GM12878 (cell line): ENCODE measurements around the gene MAL. TPM values are rescaled to one million over a fixed set of nuclear protein-coding genes. Genes with fewer than 3 reads are reported as not detected.

Experiments
- ATAC-seq: fragments of 200-7000 bp; cut with Tn5 transposase; 3 replicates; pipeline ENCODE4 v1.9.1; 2020; ENCODE audit warnings: mild to moderate bottlenecking, moderate library complexity
- BruUV-seq: library from RNA; stranded (reverse); fragments of 400-500 nt; replicated peaks from 2 replicates; lab custom pipeline; 2021; lab: Mats Ljungman, UMichigan
- CTCF ChIA-PET: fragments of 300-600 bp; sonication (Branson Sonifier 250); formaldehyde crosslinking; extraction: SDS; loops from one replicate; lab custom pipeline; 2021; ENCODE audit warnings: inconsistent platforms; lab: Yijun Ruan, JAX
- POLR2A ChIA-PET: fragments of 350-600 bp; formaldehyde crosslinking; extraction: SDS; loops from one replicate; lab custom pipeline; 2021; ENCODE audit warnings: inconsistent platforms; lab: Charles Lee
- RAD21 ChIA-PET: fragments of 300-600 bp; sonication (Branson Sonifier 250); formaldehyde crosslinking; loops from one replicate; lab custom pipeline; 2023; ENCODE audit warnings: antibody characterized with exemption; ENCODE audit not compliant: unreplicated experiment; lab: Charles Lee
- SMC1A ChIA-PET: fragments of 300-600 bp; sonication (Branson Sonifier 250); formaldehyde crosslinking; loops from one replicate; lab custom pipeline; 2023; ENCODE audit not compliant: unreplicated experiment, uncharacterized antibody; lab: Charles Lee
- DNase-seq: peaks from one replicate; pipeline ENCODE4 v3.0.0-alpha.2; 2011; ENCODE audit warnings: low read depth, low spot score
- FAIRE-seq: peaks from 3 replicates; lab custom pipeline; 2011; peaks lifted over from hg19 to GRCh38; lab: Jason Lieb, UNC
- H2AFZ ChIP-seq: 2 replicates; pipeline ENCODE4 v1.6.0; 2011; ENCODE audit warnings: low read depth, low read length, control low read depth; ENCODE audit not compliant: control insufficient read depth
- H3K27ac ChIP-seq: 2 replicates; pipeline ENCODE4 v1.5.1; 2011; ENCODE audit warnings: control low read depth; ENCODE audit not compliant: control insufficient read depth, insufficient read depth
- H3K27me3 ChIP-seq, 2 experiments: replicated peaks in 1 of 2; 2 replicates each; pipeline versions ENCODE4 v1.6.0 to v1.6.1; 2011; ENCODE audit warnings: low read length in 1 of 2; ENCODE audit not compliant: control insufficient read depth in 2 of 2, insufficient read depth in 2 of 2
- H3K36me3 ChIP-seq, 2 experiments: 2 replicates each; pipeline ENCODE4 v1.5.1; 2011; ENCODE audit warnings: low read length in 1 of 2; ENCODE audit not compliant: control insufficient read depth in 2 of 2, insufficient read depth in 2 of 2
- H3K4me1 ChIP-seq: 2 replicates; pipeline ENCODE4 v1.6.1; 2011; ENCODE audit warnings: mild to moderate bottlenecking, low read length, moderate library complexity, mixed read lengths; ENCODE audit not compliant: control insufficient read depth, insufficient read depth
- H3K4me2 ChIP-seq: 2 replicates; pipeline ENCODE4 v1.6.0; 2011; ENCODE audit warnings: control low read depth; ENCODE audit not compliant: control insufficient read depth, insufficient read depth
- H3K4me3 ChIP-seq: fragments of 200-600 bp; sonication (generic); 2 replicates; pipeline ENCODE4 v1.5.1; 2016
- H3K79me2 ChIP-seq: 2 replicates; pipeline ENCODE4 v1.6.0; 2011; ENCODE audit warnings: low read length; ENCODE audit not compliant: control insufficient read depth, insufficient read depth
- H3K9ac ChIP-seq: 2 replicates; pipeline ENCODE4 v1.8.0; 2011; ENCODE audit warnings: low read length, control low read depth, mixed read lengths; ENCODE audit not compliant: control insufficient read depth, insufficient read depth
- H3K9me3 ChIP-seq: replicated peaks from 3 replicates; pipeline ENCODE4 v1.5.1; 2011; ENCODE audit warnings: mild to moderate bottlenecking, low read length; ENCODE audit not compliant: control insufficient read depth, insufficient read depth
- H4K20me1 ChIP-seq: 2 replicates; pipeline ENCODE4 v1.6.0; 2011; ENCODE audit not compliant: control insufficient read depth, insufficient read depth
- BACH1 ChIP-seq: fragments of 450-650 bp; IDR thresholded peaks from 2 replicates; pipeline ENCODE4 v1.6.1; 2017; ENCODE audit warnings: mild to moderate bottlenecking, borderline replicate concordance
- BMI1 ChIP-seq: fragments of 450-650 bp; IDR thresholded peaks from 2 replicates; pipeline ENCODE4 v1.6.1; 2016; ENCODE audit warnings: mild to moderate bottlenecking, moderate library complexity, borderline replicate concordance
- CBX3 ChIP-seq: fragments of 200-600 bp; sonication (generic); IDR thresholded peaks from 2 replicates; pipeline ENCODE4 v1.6.1; 2016; ENCODE audit warnings: low read depth, borderline replicate concordance
- IRF4 ChIP-seq: IDR thresholded peaks from 2 replicates; pipeline ENCODE4 v1.6.1; 2011; ENCODE audit warnings: low read depth, low read length
- NR2C2 ChIP-seq: IDR thresholded peaks from 2 replicates; pipeline ENCODE4 v1.6.1; 2011; ENCODE audit warnings: borderline replicate concordance, low read depth; ENCODE audit not compliant: control insufficient read depth, insufficient read length
- PAX8 ChIP-seq: fragments of 450-650 bp; IDR thresholded peaks from 2 replicates; pipeline ENCODE4 v1.6.1; 2017; ENCODE audit warnings: mild to moderate bottlenecking, moderate library complexity
- PML ChIP-seq: IDR thresholded peaks from 2 replicates; pipeline ENCODE4 v1.6.1; 2012; ENCODE audit warnings: low read length, inconsistent platforms
- POLR2AphosphoS5 ChIP-seq: IDR thresholded peaks from 2 replicates; pipeline ENCODE4 v1.6.1; 2011; ENCODE audit warnings: mild to moderate bottlenecking, low read length, inconsistent platforms
- WRNIP1 ChIP-seq: IDR thresholded peaks from 2 replicates; pipeline ENCODE4 v1.6.1; 2011; ENCODE audit warnings: low read depth, low read length, improper control_type of control experiment, borderline replicate concordance
- ZNF622 ChIP-seq: fragments of 450-650 bp; IDR thresholded peaks from 2 replicates; pipeline ENCODE4 v1.6.1; 2017; ENCODE audit warnings: mild to moderate bottlenecking, inconsistent platforms
- WGBS: methylation state at CpG from one replicate; pipeline ENCODE4 v1.1.6; 2016; ENCODE audit warnings: low lambda C conversion rate; ENCODE audit not compliant: insufficient replicate concordance, insufficient coverage; ENCODE audit errors: missing lambda C conversion rate; 5-methylcytosine and 5-hydroxymethylcytosine counted together
- in situ Hi-C: fragments of 300-500 bp; cut with MboI; formaldehyde crosslinking; loops from 9 replicates; pipeline ENCODE4 v1.14.3; 2018; ENCODE audit warnings: mixed read lengths
- intact Hi-C: fragments of 100-400 bp; cut with micrococcal nuclease; formaldehyde crosslinking; loops from one replicate; pipeline ENCODE4 v1.14.2; 2022; ENCODE audit not compliant: unreplicated experiment
- polyA plus RNA-seq, 11 experiments: library from polyadenylated mRNA; depleted of rRNA in 4 of 11; unstranded in 6 of 11; stranded (reverse) in 5 of 11; fragments of >200 nt; fragmentation: Nextera tagmentation in 4 of 11; fragmentation: Illumina TruSeq in 1 of 11; extraction: Ambion mirVana in 4 of 11; extraction: Trizol in 1 of 11; gene quantifications; 1 replicate in 1 of 11; 2 replicates in 10 of 11; pipeline versions ENCODE4 v1.2.1 to v1.2.3, GENCODE V29; 2011 to 2016; ENCODE audit warnings: inconsistent platforms in 2 of 11, missing spikeins in 2 of 11, low read depth in 1 of 11
- total RNA-seq, 4 experiments: library from RNA; depleted of rRNA in 3 of 4; stranded (reverse); fragments of >200 nt in 3 of 4; fragmentation: Illumina TruSeq in 1 of 4; extraction: Trizol in 1 of 4; gene quantifications; 2 replicates each; pipeline versions ENCODE4 v1.2.1 to v1.2.3, GENCODE V29; 2013 to 2021
- TF ChIP-seq, protein P1 (sequence below): IDR thresholded peaks from 2 replicates; pipeline ENCODE4 v1.6.1; 2012; ENCODE audit warnings: improper control_type of control experiment, low read depth, low read length; ENCODE audit not compliant: insufficient replicate concordance
- TF ChIP-seq, protein P2 (sequence below): fragments of 450-650 bp; IDR thresholded peaks from 2 replicates; pipeline ENCODE4 v1.6.1; 2016; ENCODE audit warnings: mild to moderate bottlenecking
- TF ChIP-seq, protein P3 (sequence below): IDR thresholded peaks from 2 replicates; pipeline ENCODE4 v1.6.1; 2012; ENCODE audit warnings: low read length, inconsistent platforms

MAL gene
- total and polyA plus RNA-seq, 10 of the 15 experiments (the other 5 are each of a cell fraction or from before 2014, with no cell fraction given), result 1.3 to 4.5 (median 1.7) TPM

DNA sequence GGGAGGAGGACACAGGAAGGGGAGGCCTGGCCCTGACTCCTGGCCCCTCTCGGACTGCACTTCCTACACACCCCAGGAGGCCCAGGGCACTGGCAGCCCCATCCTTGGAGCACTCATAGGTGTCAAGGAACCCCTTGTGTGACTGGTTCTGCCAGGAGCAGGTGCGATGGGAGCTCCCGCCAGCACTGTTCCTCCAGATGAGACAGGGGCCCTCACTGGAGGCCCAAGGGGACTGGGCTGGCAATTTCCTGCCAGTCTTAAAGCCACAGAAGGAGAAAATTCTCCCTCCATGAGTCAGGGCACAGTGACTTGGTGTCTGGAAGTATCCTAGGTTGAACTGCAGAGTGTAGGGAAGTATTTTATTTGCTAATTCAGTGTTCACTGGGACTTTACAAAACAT, 42.8 kb upstream of the MAL start (continued):
- TF ChIP-seq, protein P1, sequence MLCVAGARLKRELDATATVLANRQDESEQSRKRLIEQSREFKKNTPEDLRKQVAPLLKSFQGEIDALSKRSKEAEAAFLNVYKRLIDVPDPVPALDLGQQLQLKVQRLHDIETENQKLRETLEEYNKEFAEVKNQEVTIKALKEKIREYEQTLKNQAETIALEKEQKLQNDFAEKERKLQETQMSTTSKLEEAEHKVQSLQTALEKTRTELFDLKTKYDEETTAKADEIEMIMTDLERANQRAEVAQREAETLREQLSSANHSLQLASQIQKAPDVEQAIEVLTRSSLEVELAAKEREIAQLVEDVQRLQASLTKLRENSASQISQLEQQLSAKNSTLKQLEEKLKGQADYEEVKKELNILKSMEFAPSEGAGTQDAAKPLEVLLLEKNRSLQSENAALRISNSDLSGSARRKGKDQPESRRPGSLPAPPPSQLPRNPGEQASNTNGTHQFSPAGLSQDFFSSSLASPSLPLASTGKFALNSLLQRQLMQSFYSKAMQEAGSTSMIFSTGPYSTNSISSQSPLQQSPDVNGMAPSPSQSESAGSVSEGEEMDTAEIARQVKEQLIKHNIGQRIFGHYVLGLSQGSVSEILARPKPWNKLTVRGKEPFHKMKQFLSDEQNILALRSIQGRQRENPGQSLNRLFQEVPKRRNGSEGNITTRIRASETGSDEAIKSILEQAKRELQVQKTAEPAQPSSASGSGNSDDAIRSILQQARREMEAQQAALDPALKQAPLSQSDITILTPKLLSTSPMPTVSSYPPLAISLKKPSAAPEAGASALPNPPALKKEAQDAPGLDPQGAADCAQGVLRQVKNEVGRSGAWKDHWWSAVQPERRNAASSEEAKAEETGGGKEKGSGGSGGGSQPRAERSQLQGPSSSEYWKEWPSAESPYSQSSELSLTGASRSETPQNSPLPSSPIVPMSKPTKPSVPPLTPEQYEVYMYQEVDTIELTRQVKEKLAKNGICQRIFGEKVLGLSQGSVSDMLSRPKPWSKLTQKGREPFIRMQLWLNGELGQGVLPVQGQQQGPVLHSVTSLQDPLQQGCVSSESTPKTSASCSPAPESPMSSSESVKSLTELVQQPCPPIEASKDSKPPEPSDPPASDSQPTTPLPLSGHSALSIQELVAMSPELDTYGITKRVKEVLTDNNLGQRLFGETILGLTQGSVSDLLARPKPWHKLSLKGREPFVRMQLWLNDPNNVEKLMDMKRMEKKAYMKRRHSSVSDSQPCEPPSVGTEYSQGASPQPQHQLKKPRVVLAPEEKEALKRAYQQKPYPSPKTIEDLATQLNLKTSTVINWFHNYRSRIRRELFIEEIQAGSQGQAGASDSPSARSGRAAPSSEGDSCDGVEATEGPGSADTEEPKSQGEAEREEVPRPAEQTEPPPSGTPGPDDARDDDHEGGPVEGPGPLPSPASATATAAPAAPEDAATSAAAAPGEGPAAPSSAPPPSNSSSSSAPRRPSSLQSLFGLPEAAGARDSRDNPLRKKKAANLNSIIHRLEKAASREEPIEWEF, result no peak
- TF ChIP-seq, protein P2, sequence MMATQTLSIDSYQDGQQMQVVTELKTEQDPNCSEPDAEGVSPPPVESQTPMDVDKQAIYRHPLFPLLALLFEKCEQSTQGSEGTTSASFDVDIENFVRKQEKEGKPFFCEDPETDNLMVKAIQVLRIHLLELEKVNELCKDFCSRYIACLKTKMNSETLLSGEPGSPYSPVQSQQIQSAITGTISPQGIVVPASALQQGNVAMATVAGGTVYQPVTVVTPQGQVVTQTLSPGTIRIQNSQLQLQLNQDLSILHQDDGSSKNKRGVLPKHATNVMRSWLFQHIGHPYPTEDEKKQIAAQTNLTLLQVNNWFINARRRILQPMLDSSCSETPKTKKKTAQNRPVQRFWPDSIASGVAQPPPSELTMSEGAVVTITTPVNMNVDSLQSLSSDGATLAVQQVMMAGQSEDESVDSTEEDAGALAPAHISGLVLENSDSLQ, result no peak
- TF ChIP-seq ZNF622 (no peak), PAX8 (no peak)

DNA sequence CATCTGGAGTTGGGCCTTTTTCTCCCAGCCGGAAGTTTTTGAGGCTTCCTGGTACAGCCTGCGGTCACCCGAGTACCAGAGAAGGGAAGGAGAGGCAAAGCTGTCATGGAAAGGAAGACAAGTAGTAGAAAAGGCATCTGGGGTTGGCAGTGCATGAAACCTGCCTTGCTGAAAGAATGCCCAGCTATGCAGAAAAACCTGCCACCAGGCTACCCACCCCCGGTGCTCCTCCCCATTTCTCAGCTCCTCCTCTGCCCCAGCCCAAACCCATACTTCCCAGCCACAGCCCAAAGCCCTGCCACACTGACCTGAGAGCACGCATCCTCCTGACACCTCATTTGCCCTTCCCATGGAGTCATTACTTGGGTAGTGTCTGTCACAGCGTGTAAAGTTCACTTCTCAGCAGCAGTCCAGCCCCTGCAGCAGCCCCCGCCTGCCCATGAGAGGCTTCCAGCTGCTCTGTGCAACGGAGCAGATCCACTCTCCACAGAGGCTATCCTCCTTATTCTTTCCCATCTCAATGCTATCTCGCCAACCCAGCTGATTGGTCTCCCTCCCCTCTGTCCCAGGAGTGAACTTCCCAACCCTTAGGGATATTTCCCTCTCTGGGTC, 40.4 kb upstream of the MAL start:
- Histone ChIP-seq H3K27ac (no peak overlapping the region), H3K4me2 (no peak overlapping the region), H3K9me3 (no peaks in the 10 kb centered on the region), H3K4me1 (no peaks in the 10 kb centered on the region), H2AFZ (no peak overlapping the region), H3K36me3 (no peaks in the 10 kb centered on the region), H3K27me3 (no peaks in the 10 kb centered on the region; a peak in 1 of 4 replicates), H3K4me3 (no peak overlapping the region), H4K20me1 (no peaks in the 10 kb centered on the region), H3K79me2 (no peaks in the 10 kb centered on the region), H3K9ac (no peak overlapping the region)
- ChIA-PET RAD21 (interaction anchor here (0.8 to 1.8 kb wide), 2 partner anchors 94 to 152 kb away, joined by 3 to 16 read pairs; no protein-coding TSS in a partner anchor), CTCF (interaction anchor here (0.6 to 2.6 kb wide), 6 partner anchors 16 to 96 kb away, joined by 3 to 41 read pairs (median 4); no protein-coding TSS in a partner anchor), POLR2A (no interaction called here), SMC1A (no interaction called here)
- no peak for ATAC-seq
- DNase-seq, result no peak
- in situ Hi-C loops (no loop called here), intact Hi-C loops (no loop called here)
- no TSS peak for BruUV-seq
- no peak for FAIRE-seq
- WGBS, result 57% methylated on average over 9 of the region's 9 CpGs
- TF ChIP-seq BMI1 (no peak), WRNIP1 (no peak), NR2C2 (no peak), POLR2AphosphoS5 (no peak), IRF4 (no peak), PML (no peak), CBX3 (no peak), BACH1 (no peak)
- TF ChIP-seq, protein P3, sequence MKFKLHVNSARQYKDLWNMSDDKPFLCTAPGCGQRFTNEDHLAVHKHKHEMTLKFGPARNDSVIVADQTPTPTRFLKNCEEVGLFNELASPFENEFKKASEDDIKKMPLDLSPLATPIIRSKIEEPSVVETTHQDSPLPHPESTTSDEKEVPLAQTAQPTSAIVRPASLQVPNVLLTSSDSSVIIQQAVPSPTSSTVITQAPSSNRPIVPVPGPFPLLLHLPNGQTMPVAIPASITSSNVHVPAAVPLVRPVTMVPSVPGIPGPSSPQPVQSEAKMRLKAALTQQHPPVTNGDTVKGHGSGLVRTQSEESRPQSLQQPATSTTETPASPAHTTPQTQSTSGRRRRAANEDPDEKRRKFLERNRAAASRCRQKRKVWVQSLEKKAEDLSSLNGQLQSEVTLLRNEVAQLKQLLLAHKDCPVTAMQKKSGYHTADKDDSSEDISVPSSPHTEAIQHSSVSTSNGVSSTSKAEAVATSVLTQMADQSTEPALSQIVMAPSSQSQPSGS, result no peak
